GM12878 (cell line): ENCODE data around the gene ZNF467. TPM values are rescaled to one million over a fixed set of nuclear protein-coding genes. Genes with fewer than 3 reads are reported as not detected.

Source experiments
- ATAC-seq: fragments of 200-7000 bp; cut with Tn5 transposase; 3 replicates; pipeline ENCODE4 v1.9.1; 2020; ENCODE audit warnings: mild to moderate bottlenecking, moderate library complexity
- BruUV-seq: library from RNA; stranded (reverse); fragments of 400-500 nt; replicated peaks from 2 replicates; lab custom pipeline; 2021; lab: Mats Ljungman, UMichigan
- CTCF ChIA-PET: fragments of 300-600 bp; sonication (Branson Sonifier 250); formaldehyde crosslinking; extraction: SDS; loops from one replicate; lab custom pipeline; 2021; ENCODE audit warnings: inconsistent platforms; lab: Yijun Ruan, JAX
- POLR2A ChIA-PET: fragments of 350-600 bp; formaldehyde crosslinking; extraction: SDS; loops from one replicate; lab custom pipeline; 2021; ENCODE audit warnings: inconsistent platforms; lab: Charles Lee
- RAD21 ChIA-PET: fragments of 300-600 bp; sonication (Branson Sonifier 250); formaldehyde crosslinking; loops from one replicate; lab custom pipeline; 2023; ENCODE audit warnings: antibody characterized with exemption; ENCODE audit not compliant: unreplicated experiment; lab: Charles Lee
- SMC1A ChIA-PET: fragments of 300-600 bp; sonication (Branson Sonifier 250); formaldehyde crosslinking; loops from one replicate; lab custom pipeline; 2023; ENCODE audit not compliant: unreplicated experiment, uncharacterized antibody; lab: Charles Lee
- DNase-seq: peaks from one replicate; pipeline ENCODE4 v3.0.0-alpha.2; 2011; ENCODE audit warnings: low read depth, low spot score
- FAIRE-seq: peaks from 3 replicates; lab custom pipeline; 2011; peaks lifted over from hg19 to GRCh38; lab: Jason Lieb, UNC
- H2AFZ ChIP-seq: 2 replicates; pipeline ENCODE4 v1.6.0; 2011; ENCODE audit warnings: low read depth, low read length, control low read depth; ENCODE audit not compliant: control insufficient read depth
- H3K27ac ChIP-seq: 2 replicates; pipeline ENCODE4 v1.5.1; 2011; ENCODE audit warnings: control low read depth; ENCODE audit not compliant: control insufficient read depth, insufficient read depth
- H3K27me3 ChIP-seq, 2 experiments: replicated peaks in 1 of 2; 2 replicates each; pipeline versions ENCODE4 v1.6.0 to v1.6.1; 2011; ENCODE audit warnings: low read length in 1 of 2; ENCODE audit not compliant: control insufficient read depth in 2 of 2, insufficient read depth in 2 of 2
- H3K36me3 ChIP-seq, 2 experiments: 2 replicates each; pipeline ENCODE4 v1.5.1; 2011; ENCODE audit warnings: low read length in 1 of 2; ENCODE audit not compliant: control insufficient read depth in 2 of 2, insufficient read depth in 2 of 2
- H3K4me1 ChIP-seq: 2 replicates; pipeline ENCODE4 v1.6.1; 2011; ENCODE audit warnings: mild to moderate bottlenecking, low read length, moderate library complexity, mixed read lengths; ENCODE audit not compliant: control insufficient read depth, insufficient read depth
- H3K4me2 ChIP-seq: 2 replicates; pipeline ENCODE4 v1.6.0; 2011; ENCODE audit warnings: control low read depth; ENCODE audit not compliant: control insufficient read depth, insufficient read depth
- H3K4me3 ChIP-seq: fragments of 200-600 bp; sonication (generic); 2 replicates; pipeline ENCODE4 v1.5.1; 2016
- H3K79me2 ChIP-seq: 2 replicates; pipeline ENCODE4 v1.6.0; 2011; ENCODE audit warnings: low read length; ENCODE audit not compliant: control insufficient read depth, insufficient read depth
- H3K9ac ChIP-seq: 2 replicates; pipeline ENCODE4 v1.8.0; 2011; ENCODE audit warnings: low read length, control low read depth, mixed read lengths; ENCODE audit not compliant: control insufficient read depth, insufficient read depth
- H3K9me3 ChIP-seq: replicated peaks from 3 replicates; pipeline ENCODE4 v1.5.1; 2011; ENCODE audit warnings: mild to moderate bottlenecking, low read length; ENCODE audit not compliant: control insufficient read depth, insufficient read depth
- H4K20me1 ChIP-seq: 2 replicates; pipeline ENCODE4 v1.6.0; 2011; ENCODE audit not compliant: control insufficient read depth, insufficient read depth
- BACH1 ChIP-seq: fragments of 450-650 bp; IDR thresholded peaks from 2 replicates; pipeline ENCODE4 v1.6.1; 2017; ENCODE audit warnings: mild to moderate bottlenecking, borderline replicate concordance
- CBFB ChIP-seq: IDR thresholded peaks from 2 replicates; pipeline ENCODE4 v1.6.1; 2016; ENCODE audit warnings: antibody characterized with exemption, low read depth
- ELK1 ChIP-seq: IDR thresholded peaks from 2 replicates; pipeline ENCODE4 v1.6.1; 2012; ENCODE audit warnings: low read depth, low read length, improper control_type of control experiment
- ESRRA ChIP-seq: IDR thresholded peaks from 2 replicates; pipeline ENCODE4 v1.6.1; 2012; ENCODE audit warnings: mild to moderate bottlenecking, low read length, improper control_type of control experiment
- HDGF ChIP-seq: fragments of 450-650 bp; IDR thresholded peaks from 2 replicates; pipeline ENCODE4 v1.6.1; 2016; ENCODE audit warnings: antibody characterized with exemption
- IKZF1 ChIP-seq: fragments of 450-650 bp; conservative IDR thresholded peaks from 2 replicates; pipeline ENCODE4 v1.6.1; 2017; ENCODE audit warnings: antibody characterized with exemption, mild to moderate bottlenecking
- LARP7 ChIP-seq: fragments of 450-650 bp; IDR thresholded peaks from 2 replicates; pipeline ENCODE4 v1.6.1; 2017; ENCODE audit warnings: mild to moderate bottlenecking
- MTA3 ChIP-seq: IDR thresholded peaks from 2 replicates; pipeline ENCODE4 v1.6.1; 2012; ENCODE audit warnings: low read length, inconsistent platforms, borderline replicate concordance
- MYC ChIP-seq: IDR thresholded peaks from 2 replicates; pipeline ENCODE4 v1.6.1; 2011; ENCODE audit warnings: mild to moderate bottlenecking, low read length, moderate library complexity, inconsistent platforms; ENCODE audit not compliant: insufficient read depth, insufficient replicate concordance, insufficient read length, severe bottlenecking
- NFXL1 ChIP-seq: fragments of 450-650 bp; IDR thresholded peaks from 2 replicates; pipeline ENCODE4 v1.6.1; 2017; ENCODE audit warnings: antibody characterized with exemption, mild to moderate bottlenecking, borderline replicate concordance
- NFYB ChIP-seq: IDR thresholded peaks from 2 replicates; pipeline ENCODE4 v1.6.1; 2011; ENCODE audit warnings: low read depth, mild to moderate bottlenecking, low read length, improper control_type of control experiment, moderate library complexity; ENCODE audit not compliant: insufficient read depth
- RAD51 ChIP-seq: fragments of 450-650 bp; IDR thresholded peaks from 2 replicates; pipeline ENCODE4 v1.6.1; 2016; ENCODE audit warnings: moderate library complexity, mild to moderate bottlenecking, inconsistent platforms
- RELA ChIP-seq: fragments of 450-650 bp; IDR thresholded peaks from 2 replicates; pipeline ENCODE4 v1.8.0; 2014; ENCODE audit warnings: borderline replicate concordance; ENCODE audit not compliant: partially characterized antibody
- RUNX3 ChIP-seq: IDR thresholded peaks from 2 replicates; pipeline ENCODE4 v1.6.1; 2012; ENCODE audit warnings: low read length, inconsistent platforms
- SMAD5 ChIP-seq: IDR thresholded peaks from 2 replicates; pipeline ENCODE4 v1.6.1; 2016; ENCODE audit warnings: antibody characterized with exemption, low read depth
- SREBF2 ChIP-seq: IDR thresholded peaks from 2 replicates; pipeline ENCODE4 v1.6.1; 2012; ENCODE audit warnings: mild to moderate bottlenecking, low read length
- SUPT20H ChIP-seq: IDR thresholded peaks from 2 replicates; pipeline ENCODE4 v1.6.1; 2011; ENCODE audit warnings: low read depth, mild to moderate bottlenecking, low read length, moderate library complexity, borderline replicate concordance; ENCODE audit not compliant: control insufficient read depth
- ZNF274 ChIP-seq: IDR thresholded peaks from one replicate; pipeline ENCODE4 v1.8.0; 2011; ENCODE audit not compliant: insufficient read length, insufficient read depth
- ZNF687 ChIP-seq: fragments of 450-650 bp; IDR thresholded peaks from 2 replicates; pipeline ENCODE4 v1.6.1; 2017; ENCODE audit warnings: mild to moderate bottlenecking, moderate library complexity
- ZZZ3 ChIP-seq: IDR thresholded peaks from 2 replicates; pipeline ENCODE4 v1.6.1; 2011; ENCODE audit warnings: low read depth; ENCODE audit not compliant: control insufficient read depth, insufficient read length
- WGBS: methylation state at CpG from one replicate; pipeline ENCODE4 v1.1.6; 2016; ENCODE audit warnings: low lambda C conversion rate; ENCODE audit not compliant: insufficient replicate concordance, insufficient coverage; ENCODE audit errors: missing lambda C conversion rate; 5-methylcytosine and 5-hydroxymethylcytosine counted together
- in situ Hi-C: fragments of 300-500 bp; cut with MboI; formaldehyde crosslinking; loops from 9 replicates; pipeline ENCODE4 v1.14.3; 2018; ENCODE audit warnings: mixed read lengths
- intact Hi-C: fragments of 100-400 bp; cut with micrococcal nuclease; formaldehyde crosslinking; loops from one replicate; pipeline ENCODE4 v1.14.2; 2022; ENCODE audit not compliant: unreplicated experiment
- polyA plus RNA-seq, 11 experiments: library from polyadenylated mRNA; depleted of rRNA in 4 of 11; unstranded in 6 of 11; stranded (reverse) in 5 of 11; fragments of >200 nt; fragmentation: Nextera tagmentation in 4 of 11; fragmentation: Illumina TruSeq in 1 of 11; extraction: Ambion mirVana in 4 of 11; extraction: Trizol in 1 of 11; gene quantifications; 1 replicate in 1 of 11; 2 replicates in 10 of 11; pipeline versions ENCODE4 v1.2.1 to v1.2.3, GENCODE V29; 2011 to 2016; ENCODE audit warnings: inconsistent platforms in 2 of 11, missing spikeins in 2 of 11, low read depth in 1 of 11
- total RNA-seq, 4 experiments: library from RNA; depleted of rRNA in 3 of 4; stranded (reverse); fragments of >200 nt in 3 of 4; fragmentation: Illumina TruSeq in 1 of 4; extraction: Trizol in 1 of 4; gene quantifications; 2 replicates each; pipeline versions ENCODE4 v1.2.1 to v1.2.3, GENCODE V29; 2013 to 2021

ZNF467 gene
- total and polyA plus RNA-seq, 10 of the 15 experiments (the other 5 are each of a cell fraction or from before 2014, with no cell fraction given): not detected

GRCh38 chr7:149743476-149744255 lies 29.7 kb downstream of the ZNF467 start:
- no peaks in the 10 kb centered on the region for H3K79me2 ChIP-seq
- H3K36me3 ChIP-seq: no peaks in the 10 kb centered on the region
- ChIA-PET POLR2A (no interaction called here), SMC1A (interaction anchor here (1.0 to 2.5 kb wide), 6 partner anchors 24 to 81 kb away, joined by 3 to 17 read pairs (median 6); no protein-coding TSS in a partner anchor), CTCF (interaction anchor here (0.9 to 9.4 kb wide), 6 partner anchors 13 to 81 kb away, joined by 3 to 301 read pairs (median 4); no protein-coding TSS in a partner anchor), RAD21 (interaction anchor here (1.1 to 6.6 kb wide), 2 partner anchors 73 to 81 kb away, joined by 3 to 180 read pairs; no protein-coding TSS in a partner anchor)
- intact Hi-C loops (no loop called here), in situ Hi-C loops (loop anchor here (10.0 kb wide), 1 partner anchor 79 kb away; no protein-coding TSS in a partner anchor)
- H3K9me3 ChIP-seq: no peaks in the 10 kb centered on the region
- H3K4me3 ChIP-seq: no peak overlapping the region
- no peaks in the 10 kb centered on the region for H4K20me1 ChIP-seq
- H2AFZ ChIP-seq: no peak overlapping the region
- FAIRE-seq: no peak
- DNase-seq: no peak
- no TSS peak for BruUV-seq
- TF ChIP-seq MTA3: no peak
- no peak for TF ChIP-seq SMAD5
- TF ChIP-seq BACH1: no peak
- no peak for TF ChIP-seq HDGF
- no peak for TF ChIP-seq IKZF1
- TF ChIP-seq CBFB: no peak
- TF ChIP-seq NFYB: no peak
- TF ChIP-seq RELA: no peak
- no peak for TF ChIP-seq SUPT20H
- no peak for TF ChIP-seq ELK1
- no peak for TF ChIP-seq ZNF687
- TF ChIP-seq ZNF274: no peak
- no peak for TF ChIP-seq ESRRA
- no peak for TF ChIP-seq RUNX3
- TF ChIP-seq RAD51: no peak
- TF ChIP-seq ZZZ3: no peak
- no peak for TF ChIP-seq LARP7
- no peak for TF ChIP-seq NFXL1
- TF ChIP-seq MYC: no peak
- TF ChIP-seq SREBF2: no peak
- ATAC-seq: no peak
- H3K9ac ChIP-seq: no peak overlapping the region
- H3K27ac ChIP-seq: no peak overlapping the region
- H3K27me3 ChIP-seq: no peaks in the 10 kb centered on the region; a peak in 2 of 4 replicates
- H3K4me2 ChIP-seq: no peak overlapping the region
- H3K4me1 ChIP-seq: peaks cover 5% of the 10 kb centered on the region; the same call in 1 of the 2 replicates
- 2% methylated on average over 4 of the region's 4 CpGs for WGBS
